ENCODE measurements around the gene NDFIP1. TPM values are rescaled to one million over a fixed set of nuclear protein-coding genes. Genes with fewer than 3 reads are reported as not detected.

The NDFIP1 gene
- total and polyA plus RNA-seq, 2 of the 8 experiments (the other 6 are each of a cell fraction or from before 2014, with no cell fraction given) = 8.8 to 27.1 TPM

DNA sequence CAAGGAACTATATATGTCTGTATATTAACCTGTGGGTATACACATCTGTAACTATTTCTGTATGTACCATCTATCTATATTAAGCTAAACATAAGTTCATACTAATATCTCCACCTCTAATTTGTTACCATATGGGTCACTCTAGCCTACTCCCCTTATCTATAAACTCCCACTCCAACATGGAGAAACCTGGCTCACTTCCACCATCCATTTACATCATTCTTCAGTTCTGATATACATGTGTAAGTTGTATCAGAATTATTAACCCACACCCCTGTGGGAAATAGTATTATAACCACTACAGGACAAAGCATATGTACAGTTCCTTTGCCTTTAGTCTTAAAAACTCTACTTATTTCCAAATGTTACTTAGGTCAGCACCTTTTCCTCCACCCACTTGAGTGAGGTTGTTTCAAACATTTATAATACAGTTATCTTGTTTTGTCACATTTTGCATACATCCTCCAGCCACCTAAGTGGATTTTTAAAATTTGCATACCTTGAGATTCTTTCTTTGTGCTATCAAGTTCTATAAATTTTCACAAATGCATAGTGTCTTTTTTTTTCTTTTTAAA, 10.6 kb downstream of the NDFIP1 start (continued):
- TF ChIP-seq, protein P1, sequence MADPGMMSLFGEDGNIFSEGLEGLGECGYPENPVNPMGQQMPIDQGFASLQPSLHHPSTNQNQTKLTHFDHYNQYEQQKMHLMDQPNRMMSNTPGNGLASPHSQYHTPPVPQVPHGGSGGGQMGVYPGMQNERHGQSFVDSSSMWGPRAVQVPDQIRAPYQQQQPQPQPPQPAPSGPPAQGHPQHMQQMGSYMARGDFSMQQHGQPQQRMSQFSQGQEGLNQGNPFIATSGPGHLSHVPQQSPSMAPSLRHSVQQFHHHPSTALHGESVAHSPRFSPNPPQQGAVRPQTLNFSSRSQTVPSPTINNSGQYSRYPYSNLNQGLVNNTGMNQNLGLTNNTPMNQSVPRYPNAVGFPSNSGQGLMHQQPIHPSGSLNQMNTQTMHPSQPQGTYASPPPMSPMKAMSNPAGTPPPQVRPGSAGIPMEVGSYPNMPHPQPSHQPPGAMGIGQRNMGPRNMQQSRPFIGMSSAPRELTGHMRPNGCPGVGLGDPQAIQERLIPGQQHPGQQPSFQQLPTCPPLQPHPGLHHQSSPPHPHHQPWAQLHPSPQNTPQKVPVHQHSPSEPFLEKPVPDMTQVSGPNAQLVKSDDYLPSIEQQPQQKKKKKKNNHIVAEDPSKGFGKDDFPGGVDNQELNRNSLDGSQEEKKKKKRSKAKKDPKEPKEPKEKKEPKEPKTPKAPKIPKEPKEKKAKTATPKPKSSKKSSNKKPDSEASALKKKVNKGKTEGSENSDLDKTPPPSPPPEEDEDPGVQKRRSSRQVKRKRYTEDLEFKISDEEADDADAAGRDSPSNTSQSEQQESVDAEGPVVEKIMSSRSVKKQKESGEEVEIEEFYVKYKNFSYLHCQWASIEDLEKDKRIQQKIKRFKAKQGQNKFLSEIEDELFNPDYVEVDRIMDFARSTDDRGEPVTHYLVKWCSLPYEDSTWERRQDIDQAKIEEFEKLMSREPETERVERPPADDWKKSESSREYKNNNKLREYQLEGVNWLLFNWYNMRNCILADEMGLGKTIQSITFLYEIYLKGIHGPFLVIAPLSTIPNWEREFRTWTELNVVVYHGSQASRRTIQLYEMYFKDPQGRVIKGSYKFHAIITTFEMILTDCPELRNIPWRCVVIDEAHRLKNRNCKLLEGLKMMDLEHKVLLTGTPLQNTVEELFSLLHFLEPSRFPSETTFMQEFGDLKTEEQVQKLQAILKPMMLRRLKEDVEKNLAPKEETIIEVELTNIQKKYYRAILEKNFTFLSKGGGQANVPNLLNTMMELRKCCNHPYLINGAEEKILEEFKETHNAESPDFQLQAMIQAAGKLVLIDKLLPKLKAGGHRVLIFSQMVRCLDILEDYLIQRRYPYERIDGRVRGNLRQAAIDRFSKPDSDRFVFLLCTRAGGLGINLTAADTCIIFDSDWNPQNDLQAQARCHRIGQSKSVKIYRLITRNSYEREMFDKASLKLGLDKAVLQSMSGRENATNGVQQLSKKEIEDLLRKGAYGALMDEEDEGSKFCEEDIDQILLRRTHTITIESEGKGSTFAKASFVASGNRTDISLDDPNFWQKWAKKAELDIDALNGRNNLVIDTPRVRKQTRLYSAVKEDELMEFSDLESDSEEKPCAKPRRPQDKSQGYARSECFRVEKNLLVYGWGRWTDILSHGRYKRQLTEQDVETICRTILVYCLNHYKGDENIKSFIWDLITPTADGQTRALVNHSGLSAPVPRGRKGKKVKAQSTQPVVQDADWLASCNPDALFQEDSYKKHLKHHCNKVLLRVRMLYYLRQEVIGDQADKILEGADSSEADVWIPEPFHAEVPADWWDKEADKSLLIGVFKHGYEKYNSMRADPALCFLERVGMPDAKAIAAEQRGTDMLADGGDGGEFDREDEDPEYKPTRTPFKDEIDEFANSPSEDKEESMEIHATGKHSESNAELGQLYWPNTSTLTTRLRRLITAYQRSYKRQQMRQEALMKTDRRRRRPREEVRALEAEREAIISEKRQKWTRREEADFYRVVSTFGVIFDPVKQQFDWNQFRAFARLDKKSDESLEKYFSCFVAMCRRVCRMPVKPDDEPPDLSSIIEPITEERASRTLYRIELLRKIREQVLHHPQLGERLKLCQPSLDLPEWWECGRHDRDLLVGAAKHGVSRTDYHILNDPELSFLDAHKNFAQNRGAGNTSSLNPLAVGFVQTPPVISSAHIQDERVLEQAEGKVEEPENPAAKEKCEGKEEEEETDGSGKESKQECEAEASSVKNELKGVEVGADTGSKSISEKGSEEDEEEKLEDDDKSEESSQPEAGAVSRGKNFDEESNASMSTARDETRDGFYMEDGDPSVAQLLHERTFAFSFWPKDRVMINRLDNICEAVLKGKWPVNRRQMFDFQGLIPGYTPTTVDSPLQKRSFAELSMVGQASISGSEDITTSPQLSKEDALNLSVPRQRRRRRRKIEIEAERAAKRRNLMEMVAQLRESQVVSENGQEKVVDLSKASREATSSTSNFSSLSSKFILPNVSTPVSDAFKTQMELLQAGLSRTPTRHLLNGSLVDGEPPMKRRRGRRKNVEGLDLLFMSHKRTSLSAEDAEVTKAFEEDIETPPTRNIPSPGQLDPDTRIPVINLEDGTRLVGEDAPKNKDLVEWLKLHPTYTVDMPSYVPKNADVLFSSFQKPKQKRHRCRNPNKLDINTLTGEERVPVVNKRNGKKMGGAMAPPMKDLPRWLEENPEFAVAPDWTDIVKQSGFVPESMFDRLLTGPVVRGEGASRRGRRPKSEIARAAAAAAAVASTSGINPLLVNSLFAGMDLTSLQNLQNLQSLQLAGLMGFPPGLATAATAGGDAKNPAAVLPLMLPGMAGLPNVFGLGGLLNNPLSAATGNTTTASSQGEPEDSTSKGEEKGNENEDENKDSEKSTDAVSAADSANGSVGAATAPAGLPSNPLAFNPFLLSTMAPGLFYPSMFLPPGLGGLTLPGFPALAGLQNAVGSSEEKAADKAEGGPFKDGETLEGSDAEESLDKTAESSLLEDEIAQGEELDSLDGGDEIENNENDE (IDR thresholded peaks at IDR 0.05; ENCODE audit: insufficient replicate concordance, low read length) = no peak
- TF ChIP-seq TEAD4 (IDR thresholded peaks at IDR 0.05; ENCODE audit: low read depth, low read length) = no peak
- TF ChIP-seq YY1 (IDR thresholded peaks at IDR 0.05; ENCODE audit: low read depth, low read length) = no peak
- no peak for TF ChIP-seq CHD1 (IDR thresholded peaks at IDR 0.05; ENCODE audit: low read depth, low read length)
- no peak for TF ChIP-seq RXRA (IDR thresholded peaks at IDR 0.05; ENCODE audit: insufficient read depth, low read depth, low read length)
- no peak for TF ChIP-seq CTBP2 (IDR thresholded peaks at IDR 0.05; ENCODE audit: borderline replicate concordance, insufficient read depth, insufficient read length, low read length)
- TF ChIP-seq PHF8 (conservative IDR thresholded peaks at IDR 0.05; ENCODE audit: low read depth, low read length) = no peak
- no peak for TF ChIP-seq KDM4A (IDR thresholded peaks at IDR 0.05; ENCODE audit: low read depth, low read length, severe bottlenecking)
